Measurements from ENCODE around the gene KPNA2. TPM values are rescaled to one million over a fixed set of nuclear protein-coding genes. Genes with fewer than 3 reads are reported as not detected.

KPNA2 gene
- total and polyA plus RNA-seq, 9 of the 15 experiments (the other 6 are each of a cell fraction or from before 2014, with no cell fraction given) = 132 to 984 (median 241) TPM

DNA sequence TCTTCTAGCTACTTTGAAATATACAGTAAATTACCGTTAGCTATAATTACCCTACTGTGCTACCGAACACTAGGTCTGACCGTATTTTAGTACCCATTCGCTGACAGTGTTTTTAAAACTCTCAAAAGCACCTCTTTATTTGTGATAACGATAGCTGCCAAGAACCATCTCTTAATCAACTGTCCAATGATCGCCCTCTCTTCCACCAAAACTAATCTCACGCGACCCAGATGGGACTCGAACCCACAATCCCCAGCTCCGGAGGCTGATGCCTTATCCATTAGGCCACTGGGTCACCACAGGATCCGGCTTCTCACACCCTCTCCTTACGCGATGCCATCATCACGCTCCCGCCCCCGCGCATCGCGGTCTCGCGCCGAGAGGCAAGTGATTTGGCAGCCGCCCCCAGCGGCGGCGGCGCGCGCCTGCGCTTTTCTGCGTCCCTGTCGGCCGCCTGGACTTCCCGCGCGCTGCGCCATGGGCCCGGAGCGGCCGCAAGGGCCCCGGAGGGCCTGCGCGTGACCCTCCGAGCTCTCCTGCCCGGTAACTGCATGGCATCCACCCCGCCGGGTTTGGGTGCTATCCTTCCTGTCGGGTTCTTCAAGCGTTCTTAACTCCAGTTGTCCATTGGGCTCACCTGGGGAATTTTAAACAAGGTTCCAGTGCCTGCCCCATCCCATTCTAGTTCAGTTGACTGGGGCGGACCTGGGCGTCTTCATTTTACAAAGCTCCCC lies 15.7 kb upstream of the KPNA2 start (continued):
- TF ChIP-seq, protein P1, sequence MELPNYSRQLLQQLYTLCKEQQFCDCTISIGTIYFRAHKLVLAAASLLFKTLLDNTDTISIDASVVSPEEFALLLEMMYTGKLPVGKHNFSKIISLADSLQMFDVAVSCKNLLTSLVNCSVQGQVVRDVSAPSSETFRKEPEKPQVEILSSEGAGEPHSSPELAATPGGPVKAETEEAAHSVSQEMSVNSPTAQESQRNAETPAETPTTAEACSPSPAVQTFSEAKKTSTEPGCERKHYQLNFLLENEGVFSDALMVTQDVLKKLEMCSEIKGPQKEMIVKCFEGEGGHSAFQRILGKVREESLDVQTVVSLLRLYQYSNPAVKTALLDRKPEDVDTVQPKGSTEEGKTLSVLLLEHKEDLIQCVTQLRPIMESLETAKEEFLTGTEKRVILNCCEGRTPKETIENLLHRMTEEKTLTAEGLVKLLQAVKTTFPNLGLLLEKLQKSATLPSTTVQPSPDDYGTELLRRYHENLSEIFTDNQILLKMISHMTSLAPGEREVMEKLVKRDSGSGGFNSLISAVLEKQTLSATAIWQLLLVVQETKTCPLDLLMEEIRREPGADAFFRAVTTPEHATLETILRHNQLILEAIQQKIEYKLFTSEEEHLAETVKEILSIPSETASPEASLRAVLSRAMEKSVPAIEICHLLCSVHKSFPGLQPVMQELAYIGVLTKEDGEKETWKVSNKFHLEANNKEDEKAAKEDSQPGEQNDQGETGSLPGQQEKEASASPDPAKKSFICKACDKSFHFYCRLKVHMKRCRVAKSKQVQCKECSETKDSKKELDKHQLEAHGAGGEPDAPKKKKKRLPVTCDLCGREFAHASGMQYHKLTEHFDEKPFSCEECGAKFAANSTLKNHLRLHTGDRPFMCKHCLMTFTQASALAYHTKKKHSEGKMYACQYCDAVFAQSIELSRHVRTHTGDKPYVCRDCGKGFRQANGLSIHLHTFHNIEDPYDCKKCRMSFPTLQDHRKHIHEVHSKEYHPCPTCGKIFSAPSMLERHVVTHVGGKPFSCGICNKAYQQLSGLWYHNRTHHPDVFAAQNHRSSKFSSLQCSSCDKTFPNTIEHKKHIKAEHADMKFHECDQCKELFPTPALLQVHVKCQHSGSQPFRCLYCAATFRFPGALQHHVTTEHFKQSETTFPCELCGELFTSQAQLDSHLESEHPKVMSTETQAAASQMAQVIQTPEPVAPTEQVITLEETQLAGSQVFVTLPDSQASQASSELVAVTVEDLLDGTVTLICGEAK (IDR thresholded peaks at IDR 0.05) = peak; percentile 92
- TF ChIP-seq, protein P1 (CRISPR knock-in tag; IDR thresholded peaks at IDR 0.05) = no peak
- TF ChIP-seq XRCC5 (IDR thresholded peaks at IDR 0.05; ENCODE audit: low read depth, low read length) (peak; percentile 92), ARID4B (CRISPR knock-in tag; IDR thresholded peaks at IDR 0.05) (peak; percentile 44; the same call in 1 of the 2 replicates), POLR2H (tag; IDR thresholded peaks at IDR 0.05; ENCODE audit: low read depth) (peak; percentile 100), SIN3A (IDR thresholded peaks at IDR 0.05; ENCODE audit: borderline replicate concordance in 2 of 2, control insufficient read depth in 1 of 2, low read depth in 2 of 2, low read length in 2 of 2) (0 out of 4 replicates have a peak, but pooled peaks of 1 of the 2 experiments have one; percentile 42)
- TF ChIP-seq, protein P2, sequence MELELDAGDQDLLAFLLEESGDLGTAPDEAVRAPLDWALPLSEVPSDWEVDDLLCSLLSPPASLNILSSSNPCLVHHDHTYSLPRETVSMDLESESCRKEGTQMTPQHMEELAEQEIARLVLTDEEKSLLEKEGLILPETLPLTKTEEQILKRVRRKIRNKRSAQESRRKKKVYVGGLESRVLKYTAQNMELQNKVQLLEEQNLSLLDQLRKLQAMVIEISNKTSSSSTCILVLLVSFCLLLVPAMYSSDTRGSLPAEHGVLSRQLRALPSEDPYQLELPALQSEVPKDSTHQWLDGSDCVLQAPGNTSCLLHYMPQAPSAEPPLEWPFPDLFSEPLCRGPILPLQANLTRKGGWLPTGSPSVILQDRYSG (tag; conservative IDR thresholded peaks at IDR 0.05; ENCODE audit: low read depth) = peak; percentile 67; the same call in 1 of the 2 replicates
- TF ChIP-seq, protein P3, sequence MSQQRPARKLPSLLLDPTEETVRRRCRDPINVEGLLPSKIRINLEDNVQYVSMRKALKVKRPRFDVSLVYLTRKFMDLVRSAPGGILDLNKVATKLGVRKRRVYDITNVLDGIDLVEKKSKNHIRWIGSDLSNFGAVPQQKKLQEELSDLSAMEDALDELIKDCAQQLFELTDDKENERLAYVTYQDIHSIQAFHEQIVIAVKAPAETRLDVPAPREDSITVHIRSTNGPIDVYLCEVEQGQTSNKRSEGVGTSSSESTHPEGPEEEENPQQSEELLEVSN (IDR thresholded peaks at IDR 0.05; ENCODE audit: borderline replicate concordance in 1 of 2, extremely low read depth in 1 of 2, insufficient read depth in 1 of 2, insufficient read length in 1 of 2, low read depth in 1 of 2, low read length in 1 of 2, poor library complexity in 1 of 2, severe bottlenecking in 1 of 2) = peak; percentile 97 to 99

Measured in K562 (cell line).